Spinal cord (tissue), 10 donors: Measurements from ENCODE around the gene ARHGEF11. TPM values are rescaled to one million over a fixed set of nuclear protein-coding genes. Genes with fewer than 3 reads are reported as not detected.

Source experiments
- DNase-seq, 6 donors: peaks; one replicate each; pipeline versions ENCODE4 v3.0.0 to v3.0.0-alpha.2; 2013 to 2015; ENCODE audit warnings: low spot score in 6 of 6, low read depth in 4 of 6
- H3K27ac ChIP-seq: one replicate; pipeline ENCODE4 v1.5.1; 2013; ENCODE audit warnings: low read depth, low read length, control low read depth
- H3K27me3 ChIP-seq: one replicate; pipeline ENCODE4 v1.6.1; 2013; ENCODE audit warnings: low read length; ENCODE audit not compliant: control insufficient read depth, insufficient read depth
- H3K36me3 ChIP-seq: one replicate; pipeline ENCODE4 v1.6.1; 2013; ENCODE audit warnings: low read length; ENCODE audit not compliant: control insufficient read depth, insufficient read depth
- H3K4me1 ChIP-seq: one replicate; pipeline ENCODE4 v1.6.1; 2013; ENCODE audit warnings: low read length; ENCODE audit not compliant: control insufficient read depth, insufficient read depth
- H3K4me3 ChIP-seq: one replicate; pipeline ENCODE4 v1.5.1; 2013; ENCODE audit warnings: low read depth, low read length, control low read depth
- H3K9me3 ChIP-seq: one replicate; pipeline ENCODE4 v1.6.1; 2013; ENCODE audit warnings: low read length; ENCODE audit not compliant: control insufficient read depth, insufficient read depth
- WGBS: methylation state at CpG from one replicate; pipeline ENCODE4 v1.1.5; 2013; ENCODE audit warnings: missing lambda C conversion rate; ENCODE audit not compliant: insufficient coverage; 5-methylcytosine and 5-hydroxymethylcytosine counted together
- long read RNA-seq, 4 donors: transcript quantifications; one replicate each; lab custom pipeline, GENCODE V29; 2026
- polyA plus RNA-seq, 2 donors: library from polyadenylated mRNA; unstranded; fragments of 120-200 nt; gene quantifications; one replicate each; pipeline ENCODE4 v1.2.1, GENCODE V29; 2013; ENCODE audit not compliant: insufficient read length in 2 of 2
- total RNA-seq, 2 donors: library from RNA; depleted of rRNA in 1 of 2; stranded (reverse); fragments of 120-200 nt in 1 of 2; fragments of >200 nt in 1 of 2; gene quantifications; one replicate each; pipeline versions ENCODE4 v1.2.3 to v1.2.4, GENCODE V29; 2013 to 2014
- donor health status: healthy.

Gene ARHGEF11
- total RNA-seq = 10 to 100 TPM; 38.6 to 40.7 TPM
- polyA plus RNA-seq = 10 to 100 TPM; 54.8 to 60.1 TPM
- long read RNA-seq, donor 1, full-length matches to known transcripts = 1 of 7 reads
- long read RNA-seq, donor 1, partial matches to known transcripts = 6 of 7 reads
- long read RNA-seq, donor 1, other reads (novel, unspliced or antisense) = 0 of 7 reads
- long read RNA-seq, donor 2 = 0 reads
- long read RNA-seq, donor 3, partial matches to known transcripts = 22 of 22 reads
- long read RNA-seq, donor 3, other reads (novel, unspliced or antisense) = 0 of 22 reads
- long read RNA-seq, donor 4, full-length matches to known transcripts = 1 of 7 reads
- long read RNA-seq, donor 4, partial matches to known transcripts = 6 of 7 reads
- long read RNA-seq, donor 4, other reads (novel, unspliced or antisense) = 0 of 7 reads

GRCh38 chr1:157045250-157046218, at the start of gene ARHGEF11:
ARHGEF11 (minus strand) TSS chr1:157045742; CDS start chr1:157044330, 1,412 bp downstream.
- Histone ChIP-seq H3K36me3 (no peaks in the 10 kb centered on the region), H3K4me3 (peak within 1 kb of the TSS; percentile 63), H3K9me3 (no peaks in the 10 kb centered on the region), H3K27ac (peak within 1 kb of the TSS; percentile 82), H3K27me3 (no peaks in the 10 kb centered on the region), H3K4me1 (peaks cover 17% of the 10 kb centered on the region)
- WGBS = under 1% methylated on average over 112 of the region's 120 CpGs
- DNase-seq = peak; percentile 74 to 96 (median 86)

- no peaks in the 10 kb centered on the region for H3K27me3 ChIP-seq
- H3K36me3 ChIP-seq = no peaks in the 10 kb centered on the region
- H3K4me3 ChIP-seq = no peak overlapping the region
- H3K4me1 ChIP-seq = peaks cover 25% of the 10 kb centered on the region
- DNase-seq = no peak
- H3K9me3 ChIP-seq = no peaks in the 10 kb centered on the region
- H3K27ac ChIP-seq = no peak overlapping the region
- 83% methylated on average over 1 of the region's 4 CpGs for WGBS
Measured at GRCh38 chr1:157095091-157095490, 49.5 kb upstream of the ARHGEF11 start.

GRCh38 chr1:157092831-157093230, 47.3 kb upstream of the ARHGEF11 start:
- Histone ChIP-seq H3K27ac (no peak overlapping the region), H3K9me3 (no peaks in the 10 kb centered on the region), H3K4me3 (no peak overlapping the region), H3K27me3 (no peaks in the 10 kb centered on the region), H3K36me3 (no peaks in the 10 kb centered on the region), H3K4me1 (peaks cover 27% of the 10 kb centered on the region)
- WGBS = 30% methylated on average over 7 of the region's 8 CpGs
- peak in 3 of 6 donors; percentile 42 to 85 (median 44) for DNase-seq

GRCh38 chr1:157091668-157092273, 46.2 kb upstream of the ARHGEF11 start:
- Histone ChIP-seq H3K9me3 (no peaks in the 10 kb centered on the region), H3K27ac (no peak overlapping the region), H3K4me3 (no peak overlapping the region), H3K27me3 (no peaks in the 10 kb centered on the region), H3K4me1 (peaks cover 27% of the 10 kb centered on the region), H3K36me3 (no peaks in the 10 kb centered on the region)
- peak in 1 of 6 donors; percentile 21 for DNase-seq
- no CpG with 5 or more reads among the region's 4 CpGs for WGBS

- Histone ChIP-seq H3K27me3 (no peaks in the 10 kb centered on the region), H3K9me3 (no peaks in the 10 kb centered on the region), H3K36me3 (no peaks in the 10 kb centered on the region), H3K27ac (no peak overlapping the region), H3K4me3 (no peak overlapping the region), H3K4me1 (peaks cover 27% of the 10 kb centered on the region)
- 88% methylated on average over 3 of the region's 4 CpGs for WGBS
- no peak for DNase-seq
Measured at GRCh38 chr1:157091186-157091585, 45.6 kb upstream of the ARHGEF11 start.

- peaks cover 27% of the 10 kb centered on the region for H3K4me1 ChIP-seq
- H3K9me3 ChIP-seq = no peaks in the 10 kb centered on the region
- H3K27me3 ChIP-seq = no peaks in the 10 kb centered on the region
- H3K4me3 ChIP-seq = no peak overlapping the region
- no peak for DNase-seq
- H3K36me3 ChIP-seq = no peaks in the 10 kb centered on the region
- H3K27ac ChIP-seq = no peak overlapping the region
- 60% methylated on average over 2 of the region's 3 CpGs for WGBS
Measured at GRCh38 chr1:157090771-157091170, 45.2 kb upstream of the ARHGEF11 start.

GRCh38 chr1:157090196-157090647, 44.7 kb upstream of the ARHGEF11 start:
- Histone ChIP-seq H3K9me3 (no peaks in the 10 kb centered on the region), H3K4me1 (peaks cover 27% of the 10 kb centered on the region), H3K27ac (no peak overlapping the region), H3K4me3 (no peak overlapping the region), H3K27me3 (no peaks in the 10 kb centered on the region), H3K36me3 (no peaks in the 10 kb centered on the region)
- 13% methylated on average over 9 of the region's 10 CpGs for WGBS
- DNase-seq = peak; percentile 59 to 93 (median 74)

GRCh38 chr1:157089789-157090188, 44.2 kb upstream of the ARHGEF11 start:
- no peak for DNase-seq
- 91% methylated on average over 7 of the region's 9 CpGs for WGBS

GRCh38 chr1:157088607-157089006, 43.1 kb upstream of the ARHGEF11 start:
- H3K27ac ChIP-seq = no peak overlapping the region
- no peaks in the 10 kb centered on the region for H3K36me3 ChIP-seq
- no peak for DNase-seq
- H3K9me3 ChIP-seq = no peaks in the 10 kb centered on the region
- H3K4me3 ChIP-seq = no peak overlapping the region
- H3K4me1 ChIP-seq = peaks cover 24% of the 10 kb centered on the region
- no peaks in the 10 kb centered on the region for H3K27me3 ChIP-seq

More at GRCh38 chr1:157089789-157090188, 44.2 kb upstream of the ARHGEF11 start:
- no peaks in the 10 kb centered on the region for H3K27me3 ChIP-seq
- no peaks in the 10 kb centered on the region for H3K36me3 ChIP-seq
- H3K27ac ChIP-seq = no peak overlapping the region
- peaks cover 27% of the 10 kb centered on the region for H3K4me1 ChIP-seq
- no peaks in the 10 kb centered on the region for H3K9me3 ChIP-seq
- H3K4me3 ChIP-seq = no peak overlapping the region
